ENCODE data around the gene MEIS1. TPM values are rescaled to one million over a fixed set of nuclear protein-coding genes. Genes with fewer than 3 reads are reported as not detected.

MEIS1 gene
- total RNA-seq, 4 donors from 2014 or later: 114 to 305 (median 181) TPM

DNA sequence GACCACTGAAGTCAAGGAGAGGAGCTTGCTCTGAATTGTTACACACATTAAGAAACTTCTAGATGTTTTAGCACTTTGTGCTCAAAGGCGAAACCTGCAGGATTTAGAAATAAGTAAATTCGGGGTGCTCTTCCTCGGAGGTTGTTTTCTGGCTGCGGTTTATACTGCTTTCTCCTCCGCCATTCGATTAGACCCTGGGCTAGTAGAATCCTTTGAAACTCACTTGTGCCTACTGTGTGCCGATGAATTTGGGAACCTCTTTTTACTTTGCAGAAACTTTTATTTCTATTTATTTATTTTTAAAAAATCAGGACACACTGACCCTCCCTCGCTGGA, 3.5 kb downstream of the MEIS1 start:
- H3K9me3 ChIP-seq: no peaks in the 10 kb centered on the region
- no peaks in the 10 kb centered on the region for H3K27me3 ChIP-seq
- TF ChIP-seq EP300 (IDR thresholded peaks at IDR 0.05) (no peak), POLR2AphosphoS5 (IDR thresholded peaks at IDR 0.05) (peak; percentile 2)
- no peak for ATAC-seq
- peak overlapping the region; percentile 68 to 85 for H3K4me3 ChIP-seq
- peaks cover 0 to 3% (median 0%) of the 10 kb centered on the region in 3 donors for H3K4me1 ChIP-seq
- H3K27ac ChIP-seq: peak overlapping the region; percentile 90 to 98 (median 94)
- WGBS, 2 donors (ENCODE audit: low coverage in 1 of 2): 10 to 16% methylated on average over 7 to 8 of the region's 8 CpGs
- H3K36me3 ChIP-seq: peaks cover 0 to 36% of the 10 kb centered on the region in 2 donors

DNA sequence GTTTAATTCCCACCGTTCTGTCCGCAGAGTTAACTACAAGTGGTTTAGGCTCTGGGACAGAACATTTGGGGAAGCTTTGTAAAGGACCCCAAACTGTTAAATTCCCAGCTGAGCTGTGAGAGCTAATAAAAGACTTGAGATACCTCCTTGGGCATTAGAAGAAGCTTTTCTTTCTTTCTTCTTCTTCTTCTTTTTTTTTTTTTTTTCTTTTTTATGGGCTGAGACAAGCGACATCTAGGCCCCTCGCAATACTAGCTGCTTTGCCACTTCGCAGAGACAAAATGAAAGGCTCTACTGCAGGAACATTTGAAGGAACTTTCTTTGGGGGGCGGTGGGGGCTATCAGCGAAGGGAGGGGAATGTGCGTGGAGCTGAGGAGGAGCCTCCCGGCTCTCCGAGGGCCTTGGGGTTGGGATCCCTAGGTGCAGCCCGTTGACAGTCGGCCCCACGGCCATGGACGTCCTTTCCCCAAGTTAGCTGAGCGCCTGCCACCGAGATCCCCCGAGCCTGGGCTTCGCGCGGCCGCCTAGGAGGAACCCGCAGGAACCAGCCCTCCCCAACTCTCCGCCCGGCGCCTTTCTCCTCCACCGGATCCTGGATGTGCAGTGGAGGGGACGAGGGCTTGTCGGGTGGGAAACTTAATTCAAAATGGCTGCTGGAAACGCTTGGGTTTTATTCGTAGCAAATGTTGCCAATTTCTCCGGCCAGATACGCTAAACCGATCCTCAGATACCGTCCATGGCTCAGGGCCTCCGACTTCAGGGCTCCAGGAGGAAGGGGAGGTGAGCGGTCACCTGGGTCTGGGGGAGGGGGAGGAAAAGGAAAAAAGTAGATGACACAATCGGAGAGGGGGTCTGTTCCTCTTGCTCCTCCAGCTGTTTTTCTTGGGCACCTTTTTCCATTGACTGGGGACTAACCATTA, 4.2 kb downstream of the MEIS1 start:
- TF ChIP-seq POLR2AphosphoS5 (IDR thresholded peaks at IDR 0.05) (peak; percentile 1), POLR2A (IDR thresholded peaks at IDR 0.05) (no peak)
- TF ChIP-seq, protein P1, sequence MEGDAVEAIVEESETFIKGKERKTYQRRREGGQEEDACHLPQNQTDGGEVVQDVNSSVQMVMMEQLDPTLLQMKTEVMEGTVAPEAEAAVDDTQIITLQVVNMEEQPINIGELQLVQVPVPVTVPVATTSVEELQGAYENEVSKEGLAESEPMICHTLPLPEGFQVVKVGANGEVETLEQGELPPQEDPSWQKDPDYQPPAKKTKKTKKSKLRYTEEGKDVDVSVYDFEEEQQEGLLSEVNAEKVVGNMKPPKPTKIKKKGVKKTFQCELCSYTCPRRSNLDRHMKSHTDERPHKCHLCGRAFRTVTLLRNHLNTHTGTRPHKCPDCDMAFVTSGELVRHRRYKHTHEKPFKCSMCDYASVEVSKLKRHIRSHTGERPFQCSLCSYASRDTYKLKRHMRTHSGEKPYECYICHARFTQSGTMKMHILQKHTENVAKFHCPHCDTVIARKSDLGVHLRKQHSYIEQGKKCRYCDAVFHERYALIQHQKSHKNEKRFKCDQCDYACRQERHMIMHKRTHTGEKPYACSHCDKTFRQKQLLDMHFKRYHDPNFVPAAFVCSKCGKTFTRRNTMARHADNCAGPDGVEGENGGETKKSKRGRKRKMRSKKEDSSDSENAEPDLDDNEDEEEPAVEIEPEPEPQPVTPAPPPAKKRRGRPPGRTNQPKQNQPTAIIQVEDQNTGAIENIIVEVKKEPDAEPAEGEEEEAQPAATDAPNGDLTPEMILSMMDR (IDR thresholded peaks at IDR 0.05): no peak
- no peaks in the 10 kb centered on the region for H3K9me3 ChIP-seq
- no peak for ATAC-seq
- H3K4me3 ChIP-seq: peak overlapping the region; percentile 68 to 85
- peak overlapping the region; percentile 90 to 98 (median 94) for H3K27ac ChIP-seq
- H3K36me3 ChIP-seq: peaks cover 0 to 40% of the 10 kb centered on the region in 2 donors
- WGBS, 2 donors (ENCODE audit: low coverage in 1 of 2): 4 to 14% methylated on average over 15 to 20 of the region's 37 CpGs
- H3K4me1 ChIP-seq: peaks cover 0 to 3% (median 0%) of the 10 kb centered on the region in 3 donors
- no peaks in the 10 kb centered on the region for H3K27me3 ChIP-seq

DNA sequence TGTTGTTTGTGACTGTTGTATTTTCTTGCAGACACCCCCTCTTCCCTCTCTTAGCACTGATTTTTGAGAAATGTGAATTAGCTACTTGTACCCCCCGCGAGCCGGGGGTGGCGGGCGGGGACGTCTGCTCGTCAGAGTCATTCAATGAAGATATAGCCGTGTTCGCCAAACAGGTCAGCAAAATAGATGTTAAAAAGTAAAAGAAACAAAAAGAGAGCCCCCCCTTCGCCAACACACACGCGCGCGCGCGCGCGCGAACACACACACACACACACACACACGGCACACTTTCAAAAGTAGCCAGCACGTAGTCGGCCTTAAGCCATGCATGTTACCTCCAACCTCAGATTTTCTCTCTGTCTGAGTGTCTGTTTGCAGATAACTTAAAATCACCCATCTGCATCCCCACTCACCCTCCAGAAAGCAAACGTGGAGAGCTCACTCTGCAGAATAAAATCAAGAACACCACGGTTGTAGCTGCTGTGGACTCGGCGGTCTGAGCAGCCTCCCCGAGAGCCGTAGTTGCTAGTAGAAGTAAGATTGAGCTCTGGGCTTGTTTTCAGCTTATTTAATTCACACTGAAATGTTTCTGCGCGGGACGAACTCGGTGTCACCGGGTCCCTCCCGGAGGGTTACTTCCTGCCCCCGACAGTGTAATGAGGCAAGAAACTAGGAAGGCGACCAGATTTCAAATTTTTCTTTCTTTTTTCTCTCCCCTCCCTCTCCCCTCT, 5.1 kb downstream of the MEIS1 start:
- no peak for ATAC-seq
- H3K9me3 ChIP-seq: no peaks in the 10 kb centered on the region
- peak overlapping the region; percentile 68 to 85 for H3K4me3 ChIP-seq
- H3K27ac ChIP-seq: peak overlapping the region; percentile 90 to 98 (median 94)
- H3K27me3 ChIP-seq: no peaks in the 10 kb centered on the region
- H3K36me3 ChIP-seq: peaks cover 0 to 42% of the 10 kb centered on the region in 2 donors
- peaks cover 0 to 3% (median 0%) of the 10 kb centered on the region in 3 donors for H3K4me1 ChIP-seq
- WGBS, 2 donors (ENCODE audit: low coverage in 1 of 2): 0 to 6% methylated on average over 6 to 16 of the region's 36 CpGs
- TF ChIP-seq POLR2AphosphoS5 (IDR thresholded peaks at IDR 0.05) (no peak), EP300 (IDR thresholded peaks at IDR 0.05) (no peak), POLR2A (IDR thresholded peaks at IDR 0.05) (no peak)
- TF ChIP-seq, protein P1 (IDR thresholded peaks at IDR 0.05): no peak

DNA sequence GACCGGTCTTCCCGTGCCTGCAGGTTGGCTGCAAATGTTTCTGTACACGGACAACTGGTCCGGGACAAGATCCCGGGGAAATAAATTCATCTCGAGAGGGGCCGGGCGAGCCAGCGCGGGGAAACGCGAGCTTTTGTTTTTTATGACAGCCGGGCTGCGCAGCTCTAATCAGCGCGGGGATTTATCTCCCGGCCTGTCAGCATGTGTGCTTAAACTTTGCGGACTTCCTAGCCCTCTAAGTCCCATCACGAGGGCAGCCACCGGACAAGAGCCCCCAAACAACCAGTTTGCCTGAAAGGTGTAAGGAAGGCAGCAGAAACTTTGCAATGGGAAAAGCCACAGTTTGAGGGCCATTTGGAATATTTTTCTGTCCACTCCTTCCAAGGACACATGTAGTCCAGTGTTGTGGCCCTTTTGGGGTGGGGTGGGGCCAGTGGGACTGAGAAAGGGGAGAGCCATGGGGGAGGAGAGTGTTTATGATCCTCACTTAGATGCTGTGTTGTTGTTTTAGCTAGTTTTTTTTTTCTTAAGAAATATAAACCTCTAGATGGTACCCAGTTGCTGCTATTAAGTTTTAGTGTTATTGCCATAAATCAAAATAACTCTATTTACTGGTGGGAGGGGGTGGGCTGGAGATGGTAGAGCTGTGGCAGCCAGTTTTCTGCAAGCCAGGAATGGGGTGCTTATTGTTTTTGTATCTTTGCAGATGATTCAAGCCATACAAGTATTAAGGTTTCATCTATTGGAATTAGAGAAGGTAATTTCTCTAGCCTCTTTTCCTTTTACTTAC, 6.0 kb downstream of the MEIS1 start:
- WGBS, 2 donors (ENCODE audit: low coverage in 1 of 2): 21% methylated on average over 12 of the region's 20 CpGs; no CpG with 5 or more reads in 1 of the 2 donors
- Histone ChIP-seq H3K9me3 (no peaks in the 10 kb centered on the region), H3K27me3 (no peaks in the 10 kb centered on the region), H3K4me3 (peak overlapping the region; percentile 68 to 85), H3K27ac (peak overlapping the region; percentile 90 to 98 (median 94)), H3K36me3 (peaks cover 0 to 47% of the 10 kb centered on the region in 2 donors), H3K4me1 (peaks cover 0 to 3% (median 0%) of the 10 kb centered on the region in 3 donors)
- no peak for ATAC-seq
- TF ChIP-seq, protein P1 (IDR thresholded peaks at IDR 0.05): no peak
- TF ChIP-seq POLR2AphosphoS5 (IDR thresholded peaks at IDR 0.05) (peak; percentile 5), POLR2A (IDR thresholded peaks at IDR 0.05) (no peak), EP300 (IDR thresholded peaks at IDR 0.05) (no peak)

All from gastroesophageal sphincter (tissue), 4 donors.